Gastrocnemius medialis (tissue), 4 donors: Measurements from ENCODE around the gene LRRK1.

ENCODE experiments used
- CTCF ChIP-seq, 5 experiments: fragments of 450-650 bp in 3 of 5; fragments of 200-600 bp in 2 of 5; sonication (generic) in 2 of 5; IDR thresholded peaks in 4 of 5; conservative IDR thresholded peaks in 1 of 5; 1 replicate in 4 of 5; 2 replicates in 1 of 5; pipeline ENCODE4 v1.5.1; 2016 to 2019; ENCODE audit warnings: antibody characterized with exemption in 5 of 5, mild to moderate bottlenecking in 3 of 5, moderate library complexity in 3 of 5
- POLR2A ChIP-seq, 2 donors: fragments of 450-650 bp; IDR thresholded peaks; one replicate each; pipeline ENCODE4 v1.6.1; 2017; ENCODE audit warnings: antibody characterized with exemption in 2 of 2, mild to moderate bottlenecking in 2 of 2, moderate library complexity in 2 of 2

- TF ChIP-seq CTCF (IDR thresholded peaks at IDR 0.05 in 4 of 5, conservative IDR thresholded peaks at IDR 0.05 in 1 of 5) (no peak), POLR2A (IDR thresholded peaks at IDR 0.05) (no peak)
Observed at GRCh38 chr15:101017093-101017754, 98.1 kb downstream of the LRRK1 start.
